SJSA1 (cell line): ENCODE measurements around the gene BLOC1S3. TPM values are rescaled to one million over a fixed set of nuclear protein-coding genes. Genes with fewer than 3 reads are reported as not detected.

Experiments
- DNase-seq, 2 experiments: peaks; one replicate each; pipeline ENCODE4 v3.0.0-alpha.2; 2015 to 2020; ENCODE audit warnings: low spot score in 2 of 2, low read depth in 1 of 2
- H3K27ac ChIP-seq: fragments of 250-450 bp; sonication (Bioruptor Pico); 2 replicates; pipeline ENCODE4 v1.5.1; 2020; ENCODE audit warnings: mild to moderate bottlenecking, moderate library complexity
- H3K27me3 ChIP-seq: fragments of 250-450 bp; sonication (Bioruptor Pico); replicated peaks from 2 replicates; pipeline ENCODE4 v1.5.1; 2020; ENCODE audit warnings: mild to moderate bottlenecking, moderate library complexity
- H3K36me3 ChIP-seq: fragments of 250-450 bp; sonication (Bioruptor Pico); 2 replicates; pipeline ENCODE4 v1.5.1; 2020; ENCODE audit warnings: mild to moderate bottlenecking
- H3K4me1 ChIP-seq: fragments of 250-450 bp; sonication (Bioruptor Pico); replicated peaks from 2 replicates; pipeline ENCODE4 v1.6.1; 2021; ENCODE audit warnings: mild to moderate bottlenecking
- H3K4me3 ChIP-seq: fragments of 250-450 bp; sonication (Bioruptor Pico); 2 replicates; pipeline ENCODE4 v1.5.1; 2020; ENCODE audit warnings: mild to moderate bottlenecking
- H3K9me3 ChIP-seq: fragments of 250-450 bp; sonication (Bioruptor Pico); replicated peaks from 2 replicates; pipeline ENCODE4 v1.5.1; 2020; ENCODE audit warnings: mild to moderate bottlenecking
- total RNA-seq: library from RNA; depleted of rRNA; stranded (reverse); fragments of >200 nt; shearing (Covaris generic); gene quantifications from 2 replicates; pipeline ENCODE4 v1.2.3, GENCODE V29; 2014

The BLOC1S3 gene
- total RNA-seq, 1 experiment from 2014 or later: 2.9 TPM

DNA sequence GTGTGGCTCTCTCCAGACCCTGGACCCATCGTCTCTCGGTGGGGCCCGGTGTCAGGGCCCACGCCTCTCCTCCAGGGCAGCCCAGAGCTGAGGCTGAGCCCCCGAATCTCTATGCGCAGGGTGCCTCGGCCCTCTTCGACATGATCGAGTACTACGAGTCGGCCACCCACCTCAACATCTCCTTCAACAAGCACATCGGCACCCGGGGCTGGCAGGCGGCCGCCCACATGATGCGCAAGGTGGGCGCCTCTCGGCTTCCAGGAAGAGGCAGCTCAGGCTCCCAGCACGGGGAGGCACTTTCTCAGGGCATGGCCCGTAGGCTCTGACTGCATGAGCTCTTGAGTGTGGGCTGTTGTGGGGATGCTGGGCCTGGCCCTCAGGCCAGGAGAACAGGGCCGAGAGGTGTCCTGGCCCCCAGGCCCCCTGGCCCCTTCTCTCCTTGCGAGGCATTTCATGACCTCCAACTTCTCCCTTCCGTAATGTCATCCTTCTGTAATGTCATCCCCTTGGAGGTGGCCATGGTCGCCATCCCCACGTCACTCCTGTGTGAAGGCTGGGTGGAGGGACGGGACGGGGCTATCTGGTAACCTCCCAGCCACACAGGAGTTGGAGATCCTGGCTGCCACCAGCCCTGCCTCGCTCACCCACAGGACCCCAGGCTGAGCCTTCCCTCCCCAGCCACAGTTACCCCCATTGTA lies 37.2 kb upstream of the BLOC1S3 start:
- no peak for DNase-seq
- Histone ChIP-seq H3K4me1 (no peaks in the 10 kb centered on the region), H3K27me3 (no peaks in the 10 kb centered on the region), H3K4me3 (no peak overlapping the region), H3K9me3 (no peaks in the 10 kb centered on the region), H3K36me3 (peaks cover 47% of the 10 kb centered on the region), H3K27ac (no peak overlapping the region)

DNA sequence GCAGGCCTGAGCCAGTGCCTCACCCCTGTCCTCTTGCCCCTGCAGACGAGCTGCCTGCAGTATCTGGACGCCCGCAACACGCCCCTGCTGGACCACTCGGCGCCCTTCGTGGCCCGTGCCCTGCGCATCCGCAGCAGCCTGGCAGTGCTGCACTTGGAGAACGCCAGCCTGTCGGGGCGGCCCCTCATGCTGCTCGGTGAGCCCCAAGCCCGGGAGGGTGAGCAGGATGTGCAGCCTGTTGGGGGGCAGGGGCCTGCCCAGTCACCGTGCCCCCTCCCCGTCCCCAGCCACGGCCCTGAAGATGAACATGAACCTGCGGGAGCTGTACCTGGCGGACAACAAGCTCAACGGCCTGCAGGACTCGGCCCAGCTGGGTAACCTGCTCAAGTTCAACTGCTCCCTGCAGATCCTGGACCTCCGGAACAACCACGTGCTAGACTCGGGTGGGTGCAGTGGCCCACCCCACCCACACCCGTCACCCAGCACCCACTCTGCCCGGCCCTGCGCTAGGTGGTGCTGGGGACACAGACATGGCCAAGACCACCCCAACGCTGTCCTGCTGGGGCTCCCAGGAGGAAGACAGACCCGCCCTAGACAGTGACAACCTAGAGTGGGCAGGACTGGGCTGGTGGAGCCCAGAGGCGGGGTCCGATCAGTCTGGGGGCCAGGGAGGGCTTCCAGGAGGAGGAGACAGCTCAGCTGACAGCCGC lies 36.4 kb upstream of the BLOC1S3 start:
- H3K9me3 ChIP-seq: no peaks in the 10 kb centered on the region
- no peaks in the 10 kb centered on the region for H3K27me3 ChIP-seq
- peaks cover 49% of the 10 kb centered on the region for H3K36me3 ChIP-seq
- no peak overlapping the region for H3K4me3 ChIP-seq
- H3K4me1 ChIP-seq: no peaks in the 10 kb centered on the region
- no peak for DNase-seq
- no peak overlapping the region for H3K27ac ChIP-seq

DNA sequence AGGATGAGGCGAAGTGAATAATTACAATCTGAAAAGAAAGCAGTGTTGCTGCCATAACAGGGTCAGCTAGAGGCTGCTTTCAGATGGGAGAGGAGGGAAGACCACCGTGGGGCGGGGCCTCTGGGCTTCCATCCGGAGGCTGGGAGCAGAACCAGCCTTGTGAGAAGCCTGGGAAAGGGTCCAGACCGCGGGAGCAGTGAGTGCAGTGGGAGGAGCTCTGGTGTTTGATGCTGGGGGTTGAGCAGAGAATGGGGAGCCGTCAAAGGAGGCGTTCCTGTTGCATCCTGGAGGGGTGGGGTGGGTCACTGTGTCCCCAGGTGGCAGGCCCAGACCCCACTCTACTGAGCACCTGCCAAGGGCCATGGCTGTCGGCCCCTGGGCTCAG lies 35.9 kb upstream of the BLOC1S3 start:
- DNase-seq: no peak
- H3K27ac ChIP-seq: no peak overlapping the region
- H3K27me3 ChIP-seq: no peaks in the 10 kb centered on the region
- no peaks in the 10 kb centered on the region for H3K4me1 ChIP-seq
- no peaks in the 10 kb centered on the region for H3K9me3 ChIP-seq
- no peak overlapping the region for H3K4me3 ChIP-seq
- peaks cover 49% of the 10 kb centered on the region for H3K36me3 ChIP-seq

DNA sequence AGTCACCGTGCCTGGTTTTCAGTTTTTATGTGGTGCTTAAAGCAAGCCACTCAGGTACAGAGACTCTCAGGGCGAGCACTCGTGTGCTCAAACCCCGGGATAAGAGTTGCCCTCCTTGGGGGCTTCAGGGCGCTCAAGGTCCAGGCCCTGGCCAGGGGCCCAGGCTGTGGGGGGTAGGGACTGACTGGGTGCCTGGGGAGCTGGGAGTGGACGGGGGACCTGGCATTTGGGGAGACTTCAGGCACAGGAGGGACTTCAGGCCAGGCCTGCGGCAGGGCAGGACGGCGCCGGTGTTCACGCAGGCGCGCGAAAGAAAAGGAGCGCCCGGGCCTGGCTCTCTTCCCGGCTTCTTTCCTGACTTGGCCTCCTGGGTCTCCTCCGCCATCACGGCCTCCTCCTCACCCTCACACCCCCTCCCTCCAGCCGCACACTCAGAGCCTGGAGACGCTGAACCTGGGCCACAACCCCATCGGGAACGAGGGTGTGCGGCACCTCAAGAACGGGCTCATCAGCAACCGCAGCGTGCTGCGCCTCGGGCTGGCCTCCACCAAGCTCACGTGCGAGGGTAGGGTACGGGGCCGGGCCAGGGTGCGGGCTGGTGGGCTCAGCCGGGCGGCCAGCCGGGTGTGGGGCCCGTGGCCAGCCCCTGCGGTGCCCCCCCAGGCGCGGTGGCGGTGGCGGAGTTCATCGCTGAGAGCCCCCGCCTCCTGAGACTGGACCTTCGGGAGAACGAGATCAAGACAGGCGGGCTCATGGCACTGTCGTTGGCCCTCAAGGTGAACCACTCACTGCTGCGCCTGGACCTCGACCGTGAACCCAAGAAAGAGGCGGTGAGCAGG lies 33.9 kb upstream of the BLOC1S3 start:
- Histone ChIP-seq H3K27ac (no peak overlapping the region), H3K9me3 (no peaks in the 10 kb centered on the region), H3K27me3 (no peaks in the 10 kb centered on the region), H3K36me3 (peaks cover 49% of the 10 kb centered on the region), H3K4me1 (no peaks in the 10 kb centered on the region), H3K4me3 (no peak overlapping the region)
- DNase-seq: no peak

DNA sequence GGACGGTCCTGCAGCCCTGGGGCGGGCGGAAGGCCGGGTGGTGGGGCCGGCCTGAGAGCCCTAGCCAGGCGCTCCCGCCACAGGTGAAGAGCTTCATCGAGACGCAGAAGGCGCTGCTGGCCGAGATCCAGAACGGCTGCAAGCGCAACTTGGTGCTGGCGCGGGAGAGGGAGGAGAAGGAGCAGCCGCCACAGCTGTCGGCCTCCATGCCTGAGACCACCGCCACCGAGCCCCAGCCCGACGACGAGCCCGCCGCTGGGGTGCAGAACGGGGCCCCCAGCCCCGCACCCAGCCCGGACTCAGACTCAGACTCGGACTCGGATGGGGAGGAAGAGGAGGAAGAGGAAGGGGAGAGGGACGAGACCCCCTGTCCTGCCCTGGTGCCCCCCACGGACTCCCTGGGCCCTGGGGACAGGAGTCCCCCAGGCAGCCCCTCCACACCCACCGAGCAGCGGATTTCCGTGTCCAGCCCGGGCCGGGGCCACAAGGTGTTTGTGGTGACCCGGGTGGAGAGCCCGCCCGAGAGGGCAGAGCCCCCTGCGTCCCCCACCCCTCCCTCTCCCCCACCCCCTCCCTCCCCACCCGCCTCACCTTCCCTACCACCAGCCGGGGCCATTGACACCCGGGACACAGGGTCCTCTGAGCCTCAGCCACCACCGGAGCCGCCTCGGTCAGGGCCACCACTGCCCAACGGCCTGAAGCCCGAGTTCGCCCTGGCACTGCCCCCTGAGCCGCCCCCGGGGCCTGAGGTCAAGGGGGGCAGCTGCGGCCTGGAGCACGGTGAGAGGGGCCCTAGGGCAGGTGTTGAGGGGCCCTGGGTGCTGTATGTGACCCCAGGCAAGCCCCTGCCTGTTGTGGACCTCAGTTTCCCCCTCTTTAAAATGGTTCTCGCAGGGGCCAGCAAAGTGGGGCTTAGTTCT lies 33.1 kb upstream of the BLOC1S3 start:
- H3K9me3 ChIP-seq: no peaks in the 10 kb centered on the region
- no peak for DNase-seq
- peaks cover 49% of the 10 kb centered on the region for H3K36me3 ChIP-seq
- no peak overlapping the region for H3K27ac ChIP-seq
- H3K27me3 ChIP-seq: no peaks in the 10 kb centered on the region
- H3K4me1 ChIP-seq: no peaks in the 10 kb centered on the region
- H3K4me3 ChIP-seq: no peak overlapping the region

DNA sequence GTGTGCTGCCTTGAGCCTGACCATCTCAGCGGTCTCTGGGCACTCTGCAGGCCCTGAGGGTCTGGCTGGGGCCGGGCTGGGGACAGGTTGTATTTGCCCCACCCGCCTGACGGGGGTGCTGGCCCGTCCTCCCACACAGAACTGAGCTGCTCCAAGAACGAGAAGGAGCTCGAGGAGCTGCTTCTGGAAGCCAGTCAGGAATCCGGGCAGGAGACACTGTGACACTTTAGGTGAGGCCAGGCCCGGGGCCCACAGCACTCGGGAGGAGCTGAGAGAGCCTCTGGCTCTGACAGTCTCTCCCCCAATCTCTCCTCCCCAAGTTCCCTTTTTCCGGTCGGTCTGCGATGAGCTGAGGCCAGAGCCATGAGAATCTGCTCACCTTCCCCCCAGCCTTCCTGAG lies 32.3 kb upstream of the BLOC1S3 start:
- Histone ChIP-seq H3K9me3 (no peaks in the 10 kb centered on the region), H3K36me3 (peaks cover 42% of the 10 kb centered on the region), H3K4me3 (no peak overlapping the region), H3K27me3 (peaks cover 6% of the 10 kb centered on the region), H3K4me1 (no peaks in the 10 kb centered on the region), H3K27ac (no peak overlapping the region)
- no peak for DNase-seq

DNA sequence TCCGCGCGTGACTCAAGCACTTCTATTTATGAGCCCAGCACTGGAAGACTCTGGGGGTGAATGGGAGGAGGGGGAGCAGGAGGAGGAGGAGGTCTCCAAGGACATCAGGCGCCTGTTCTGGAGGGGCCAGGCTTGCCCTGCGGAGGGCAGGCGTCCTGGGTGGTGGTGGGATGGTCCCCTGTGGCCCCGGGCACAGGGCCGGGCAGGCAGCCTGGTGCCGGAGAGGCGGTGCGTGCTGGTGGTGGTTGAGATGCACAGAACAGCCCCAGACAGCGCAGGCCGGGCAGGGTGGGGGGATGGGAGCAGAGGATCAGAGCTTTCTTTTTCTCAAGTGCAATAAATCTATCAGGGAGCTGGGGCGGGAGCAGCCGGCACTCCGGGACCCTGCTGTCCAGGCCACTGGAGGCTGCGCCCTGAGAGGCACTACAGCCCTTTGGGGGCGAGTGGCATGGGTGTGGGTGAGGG lies 31.8 kb upstream of the BLOC1S3 start:
- DNase-seq: no peak
- Histone ChIP-seq H3K9me3 (no peaks in the 10 kb centered on the region), H3K4me3 (no peak overlapping the region), H3K4me1 (peaks cover 1% of the 10 kb centered on the region), H3K36me3 (peaks cover 37% of the 10 kb centered on the region), H3K27ac (no peak overlapping the region), H3K27me3 (peaks cover 11% of the 10 kb centered on the region)

DNA sequence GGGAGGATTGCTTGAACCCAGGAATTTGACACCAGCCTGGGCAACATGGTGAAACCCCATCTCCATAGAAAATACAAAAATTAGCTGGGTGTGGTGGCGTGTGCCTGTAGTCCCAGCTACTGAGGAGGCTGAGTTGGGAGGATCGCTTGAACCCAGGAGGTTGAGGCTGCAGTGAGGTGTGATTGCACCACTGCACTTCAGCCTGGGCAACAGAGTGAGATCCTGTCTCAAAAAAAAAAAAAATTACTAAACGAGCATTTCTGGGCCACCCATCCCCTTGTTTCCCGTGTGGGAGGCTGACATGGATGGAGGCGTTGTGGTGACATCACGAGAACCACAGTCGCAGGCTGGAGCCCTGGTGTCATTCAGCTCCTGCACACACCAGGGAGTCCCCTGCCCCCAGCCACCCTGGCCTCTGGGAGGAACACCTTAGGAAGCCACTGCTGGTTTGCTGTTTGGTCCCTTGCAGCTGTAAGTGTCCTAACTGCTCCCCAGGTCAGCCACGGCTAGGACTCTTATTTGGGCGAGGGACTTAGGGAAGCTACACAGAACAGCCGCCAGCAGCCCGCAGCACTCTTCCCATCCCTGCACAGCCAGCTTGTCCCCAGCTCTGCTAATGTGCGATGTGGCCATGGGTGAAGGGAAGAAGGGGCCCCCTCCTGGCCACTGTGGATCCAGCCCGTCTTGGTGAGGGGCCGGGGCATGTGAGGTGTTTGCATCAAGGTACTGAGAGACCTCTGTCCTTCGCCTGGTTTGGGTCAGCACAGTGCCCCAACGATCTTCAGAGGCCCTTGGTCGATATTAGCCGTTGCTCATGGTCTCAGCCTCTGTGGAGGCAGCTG lies 30.5 kb upstream of the BLOC1S3 start:
- DNase-seq: no peak
- no peak overlapping the region for H3K4me3 ChIP-seq
- peaks cover 14% of the 10 kb centered on the region for H3K4me1 ChIP-seq
- H3K27ac ChIP-seq: no peak overlapping the region
- H3K9me3 ChIP-seq: peaks cover 7% of the 10 kb centered on the region; the same call in 1 of the 2 replicates
- peaks cover 26% of the 10 kb centered on the region for H3K36me3 ChIP-seq
- peaks cover 24% of the 10 kb centered on the region for H3K27me3 ChIP-seq

DNA sequence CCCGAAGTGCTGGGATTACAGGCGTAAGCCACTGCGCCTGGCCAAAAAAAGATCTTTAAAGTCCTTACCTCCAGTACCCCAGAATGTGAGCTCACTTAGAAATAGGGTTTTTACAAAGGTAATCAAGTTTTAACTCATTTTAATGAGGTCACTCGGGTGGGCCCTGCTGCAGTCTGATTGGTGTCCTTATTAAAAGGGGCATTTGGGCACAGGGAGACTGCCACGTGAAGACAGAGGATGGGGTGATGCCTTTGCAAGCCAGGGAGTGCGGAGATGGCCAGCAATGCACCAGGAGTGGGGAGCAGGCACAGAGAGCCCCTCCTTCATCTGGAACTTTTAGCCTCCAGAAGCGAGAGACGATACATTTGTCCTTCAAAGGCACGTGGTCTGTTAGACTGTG lies 29.5 kb upstream of the BLOC1S3 start:
- H3K9me3 ChIP-seq: peaks cover 7% of the 10 kb centered on the region; the same call in 1 of the 2 replicates
- H3K27me3 ChIP-seq: peaks cover 33% of the 10 kb centered on the region
- peaks cover 25% of the 10 kb centered on the region for H3K4me1 ChIP-seq
- peaks cover 17% of the 10 kb centered on the region for H3K36me3 ChIP-seq
- H3K4me3 ChIP-seq: no peak overlapping the region
- H3K27ac ChIP-seq: no peak overlapping the region
- no peak for DNase-seq

DNA sequence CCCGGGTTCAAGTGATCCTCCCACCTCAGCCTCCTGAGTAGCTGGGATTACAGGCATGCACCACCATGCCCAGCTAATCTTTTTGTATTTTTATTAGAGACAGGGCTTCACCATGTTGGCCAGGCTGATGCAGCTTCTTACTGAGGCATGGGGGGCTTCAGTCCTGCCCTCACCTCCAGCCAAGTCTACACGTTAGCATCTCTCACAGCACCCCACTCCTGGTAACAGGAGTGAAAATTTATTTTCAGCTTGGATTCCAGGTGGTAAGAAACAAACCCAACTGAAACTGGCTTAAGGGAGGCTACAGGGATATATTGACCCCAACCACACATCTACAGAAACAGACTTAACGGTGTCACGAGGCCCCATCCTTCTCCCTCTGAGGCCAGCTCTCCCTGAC lies 28.4 kb upstream of the BLOC1S3 start:
- H3K4me1 ChIP-seq: peaks cover 33% of the 10 kb centered on the region
- no peak overlapping the region for H3K4me3 ChIP-seq
- DNase-seq: no peak
- H3K27ac ChIP-seq: no peak overlapping the region
- peaks cover 10% of the 10 kb centered on the region for H3K36me3 ChIP-seq
- H3K9me3 ChIP-seq: peaks cover 7% of the 10 kb centered on the region; the same call in 1 of the 2 replicates
- peaks cover 33% of the 10 kb centered on the region for H3K27me3 ChIP-seq

DNA sequence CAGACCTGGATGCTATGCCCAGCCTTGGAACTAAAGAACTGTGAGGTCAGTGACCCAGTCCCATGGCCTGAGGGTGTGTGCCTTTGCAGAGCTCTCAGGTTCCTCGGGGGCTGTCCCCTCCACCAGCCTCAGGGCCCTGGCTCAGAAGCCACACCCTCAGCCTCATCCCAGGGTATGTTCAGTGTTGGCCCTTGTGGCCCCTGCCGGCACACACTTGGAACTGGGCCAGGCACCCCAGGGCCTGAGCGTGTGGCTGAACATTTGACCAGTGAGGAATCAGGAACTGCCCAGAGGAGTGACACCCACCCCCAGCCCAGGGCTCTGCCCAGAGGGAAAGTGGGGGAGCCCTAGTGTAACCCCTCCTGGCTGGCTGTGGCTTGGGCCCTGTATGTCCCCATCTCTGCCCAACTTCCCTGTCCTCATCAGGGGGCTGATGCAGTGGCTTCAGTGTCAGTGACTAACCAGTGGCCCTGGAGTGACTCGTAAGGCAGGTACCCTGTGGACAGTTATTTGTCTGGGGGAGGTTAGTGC lies 27.8 kb upstream of the BLOC1S3 start:
- no peak overlapping the region for H3K4me3 ChIP-seq
- no peak overlapping the region for H3K27ac ChIP-seq
- H3K36me3 ChIP-seq: peaks cover 7% of the 10 kb centered on the region
- H3K4me1 ChIP-seq: peaks cover 33% of the 10 kb centered on the region
- DNase-seq: no peak
- H3K27me3 ChIP-seq: peaks cover 33% of the 10 kb centered on the region
- peaks cover 7% of the 10 kb centered on the region; the same call in 1 of the 2 replicates for H3K9me3 ChIP-seq

DNA sequence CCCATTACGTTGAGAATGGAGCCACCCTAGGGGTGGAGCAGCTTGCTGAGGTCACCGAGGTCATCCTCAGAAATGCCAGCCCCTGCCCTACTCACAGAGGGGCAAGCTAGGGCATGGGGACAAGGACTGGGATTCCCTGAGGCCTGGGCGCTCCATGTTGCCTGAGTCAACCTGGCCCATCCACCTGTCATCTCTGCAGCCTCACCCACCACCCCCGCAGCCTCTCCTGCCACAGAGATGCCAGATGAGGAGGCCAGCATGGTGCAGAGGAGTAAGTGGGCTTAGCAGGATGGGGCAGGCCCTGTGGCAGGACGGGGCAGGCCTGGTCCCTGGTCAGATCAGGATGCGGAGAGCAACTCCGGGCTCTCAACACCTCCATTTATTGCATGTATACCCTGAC lies 27.3 kb upstream of the BLOC1S3 start:
- Histone ChIP-seq H3K4me1 (peaks cover 33% of the 10 kb centered on the region), H3K27me3 (peaks cover 33% of the 10 kb centered on the region), H3K27ac (no peak overlapping the region), H3K4me3 (no peak overlapping the region), H3K36me3 (peaks cover 2% of the 10 kb centered on the region), H3K9me3 (peaks cover 7% of the 10 kb centered on the region; the same call in 1 of the 2 replicates)
- DNase-seq: no peak
